ENCODE results near the gene CSF1R.

Gene CSF1R
- 0 to 4.5 (median 0) reads per million in 3 donors for total RNA-seq

DNA sequence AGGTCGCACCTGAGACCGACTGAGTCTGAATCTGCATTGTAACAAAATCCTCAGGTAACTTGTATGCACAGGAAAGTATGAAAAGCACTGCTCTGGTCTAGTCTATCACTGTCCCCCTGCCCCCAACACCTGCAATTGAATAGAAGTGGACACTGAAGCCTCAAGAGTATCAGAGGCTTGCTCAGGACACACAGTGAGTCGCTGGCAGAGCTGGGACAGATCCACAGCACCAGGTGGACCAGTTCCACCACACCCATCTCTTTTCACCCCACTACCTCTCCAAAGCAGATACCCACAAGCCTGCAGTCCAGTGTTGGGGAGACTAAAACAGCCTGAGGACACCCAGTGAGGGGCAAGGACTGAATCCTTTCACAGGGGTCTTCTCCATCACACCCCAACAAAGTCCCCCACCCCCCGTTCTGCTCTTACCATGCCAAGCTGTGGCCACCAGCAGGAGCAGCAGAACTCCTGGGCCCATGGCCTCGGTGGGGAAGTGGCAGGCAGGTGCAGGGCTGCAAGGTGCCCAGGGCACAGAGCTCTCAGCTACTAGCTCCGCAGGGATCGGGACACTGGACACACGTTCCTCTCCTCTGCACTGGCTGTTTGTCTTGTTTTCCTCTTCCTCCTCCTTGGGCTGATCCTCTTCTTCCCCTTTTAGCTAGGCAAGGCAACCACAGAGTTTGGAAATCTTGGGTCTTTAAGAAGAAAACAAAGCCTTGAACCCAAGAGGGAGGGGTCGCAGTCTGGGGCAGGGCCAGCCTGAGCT lies at the start of gene CSF1R:
CSF1R (minus strand) TSS at position 605 of the 766 bp plus-strand sequence; CDS start at position 478, 127 bp downstream.
- H3K9me3 ChIP-seq (ENCODE audit: control insufficient read depth, low read length), result no peaks in the 10 kb centered on the region
- H3K4me1 ChIP-seq (ENCODE audit: control insufficient read depth, insufficient read depth, low read length, poor library complexity, severe bottlenecking), result no peaks in the 10 kb centered on the region
- H3K4me3 ChIP-seq (ENCODE audit: insufficient read depth, low read depth, low read length, poor library complexity, severe bottlenecking), result no peak within 1 kb of the TSS
- no peaks in the 10 kb centered on the region for H3K36me3 ChIP-seq (ENCODE audit: control insufficient read depth, insufficient read depth, low read length)
- no peak within 1 kb of the TSS for H3K27ac ChIP-seq (ENCODE audit: insufficient read depth, low read length, poor library complexity, severe bottlenecking)
- peaks cover 11% of the 10 kb centered on the region for H3K27me3 ChIP-seq (replicated peaks; ENCODE audit: control insufficient read depth, insufficient read depth, low read length, poor library complexity, severe bottlenecking)
- DNase-seq, result no peak

DNA sequence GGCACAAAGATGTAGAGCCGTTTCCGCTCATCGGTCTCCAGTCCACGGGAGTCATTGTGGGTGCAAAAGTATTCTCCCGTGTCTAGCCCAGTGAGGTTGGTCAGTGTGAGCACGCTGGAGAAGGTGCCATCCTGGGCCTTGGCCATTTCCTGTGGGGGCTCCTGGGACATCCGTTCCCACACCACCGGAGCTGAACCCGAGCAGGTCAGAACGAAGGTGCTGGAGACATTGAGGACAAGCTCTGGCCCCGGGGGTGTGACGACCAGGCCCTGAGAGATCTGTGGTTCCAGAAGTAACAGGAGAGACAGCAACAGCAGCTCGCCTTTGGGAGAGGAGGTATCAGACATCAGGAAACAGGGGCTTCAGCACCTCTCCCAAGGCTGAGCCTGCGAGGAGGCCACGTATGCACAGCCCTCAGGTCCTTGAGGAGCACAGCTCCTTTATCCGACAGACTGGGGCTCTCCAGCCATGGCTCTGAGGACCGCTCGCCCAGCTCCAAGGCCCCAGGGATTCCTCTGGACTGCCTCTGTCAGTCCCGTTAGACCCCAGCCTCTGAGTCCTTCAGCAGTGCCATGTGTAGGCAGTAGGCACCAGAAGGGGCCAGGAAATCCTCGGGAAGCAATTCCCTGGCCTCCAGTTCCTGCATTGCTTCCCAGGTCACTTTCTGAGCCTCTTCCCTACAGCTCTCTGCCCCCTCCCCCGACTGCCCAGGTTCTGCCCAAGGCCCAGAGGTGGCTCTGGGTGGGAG lies 49.4 kb upstream of the CSF1R start:
- no peaks in the 10 kb centered on the region for H3K27me3 ChIP-seq (replicated peaks; ENCODE audit: control insufficient read depth, insufficient read depth, low read length, poor library complexity, severe bottlenecking)
- DNase-seq, result no peak
- no peak overlapping the region for H3K27ac ChIP-seq (ENCODE audit: insufficient read depth, low read length, poor library complexity, severe bottlenecking)
- H3K4me3 ChIP-seq (ENCODE audit: insufficient read depth, low read depth, low read length, poor library complexity, severe bottlenecking), result no peak overlapping the region
- H3K36me3 ChIP-seq (ENCODE audit: control insufficient read depth, insufficient read depth, low read length), result no peaks in the 10 kb centered on the region
- no peaks in the 10 kb centered on the region for H3K4me1 ChIP-seq (ENCODE audit: control insufficient read depth, insufficient read depth, low read length, poor library complexity, severe bottlenecking)
- H3K9me3 ChIP-seq (ENCODE audit: control insufficient read depth, low read length), result no peaks in the 10 kb centered on the region

- no peak for DNase-seq
- Histone ChIP-seq H3K4me3 (ENCODE audit: insufficient read depth, low read depth, low read length, poor library complexity, severe bottlenecking) (no peak overlapping the region), H3K27ac (ENCODE audit: insufficient read depth, low read length, poor library complexity, severe bottlenecking) (no peak overlapping the region), H3K36me3 (ENCODE audit: control insufficient read depth, insufficient read depth, low read length) (no peaks in the 10 kb centered on the region), H3K9me3 (ENCODE audit: control insufficient read depth, low read length) (no peaks in the 10 kb centered on the region), H3K4me1 (ENCODE audit: control insufficient read depth, insufficient read depth, low read length, poor library complexity, severe bottlenecking) (no peaks in the 10 kb centered on the region), H3K27me3 (replicated peaks; ENCODE audit: control insufficient read depth, insufficient read depth, low read length, poor library complexity, severe bottlenecking) (no peaks in the 10 kb centered on the region)
Observed at GRCh38 chr5:150134198-150134588, 47.8 kb upstream of the CSF1R start.

GRCh38 chr5:150133581-150134197 lies 47.3 kb upstream of the CSF1R start:
- H3K27me3 ChIP-seq (replicated peaks; ENCODE audit: control insufficient read depth, insufficient read depth, low read length, poor library complexity, severe bottlenecking), result no peaks in the 10 kb centered on the region
- H3K36me3 ChIP-seq (ENCODE audit: control insufficient read depth, insufficient read depth, low read length), result no peaks in the 10 kb centered on the region
- H3K4me1 ChIP-seq (ENCODE audit: control insufficient read depth, insufficient read depth, low read length, poor library complexity, severe bottlenecking), result no peaks in the 10 kb centered on the region
- H3K27ac ChIP-seq (ENCODE audit: insufficient read depth, low read length, poor library complexity, severe bottlenecking), result no peak overlapping the region
- H3K4me3 ChIP-seq (ENCODE audit: insufficient read depth, low read depth, low read length, poor library complexity, severe bottlenecking), result no peak overlapping the region
- DNase-seq, result no peak
- no peaks in the 10 kb centered on the region for H3K9me3 ChIP-seq (ENCODE audit: control insufficient read depth, low read length)

GRCh38 chr5:150132740-150133139 lies 46.4 kb upstream of the CSF1R start:
- Histone ChIP-seq H3K36me3 (ENCODE audit: control insufficient read depth, insufficient read depth, low read length) (no peaks in the 10 kb centered on the region), H3K27ac (ENCODE audit: insufficient read depth, low read length, poor library complexity, severe bottlenecking) (no peak overlapping the region)
- no peak for DNase-seq

GRCh38 chr5:150131978-150132694 lies 45.8 kb upstream of the CSF1R start:
- Histone ChIP-seq H3K27ac (ENCODE audit: insufficient read depth, low read length, poor library complexity, severe bottlenecking) (no peak overlapping the region), H3K4me1 (ENCODE audit: control insufficient read depth, insufficient read depth, low read length, poor library complexity, severe bottlenecking) (no peaks in the 10 kb centered on the region), H3K9me3 (ENCODE audit: control insufficient read depth, low read length) (no peaks in the 10 kb centered on the region), H3K36me3 (ENCODE audit: control insufficient read depth, insufficient read depth, low read length) (no peaks in the 10 kb centered on the region), H3K27me3 (replicated peaks; ENCODE audit: control insufficient read depth, insufficient read depth, low read length, poor library complexity, severe bottlenecking) (no peaks in the 10 kb centered on the region), H3K4me3 (ENCODE audit: insufficient read depth, low read depth, low read length, poor library complexity, severe bottlenecking) (no peak overlapping the region)
- DNase-seq, result no peak

More at GRCh38 chr5:150132740-150133139, 46.4 kb upstream of the CSF1R start:
- Histone ChIP-seq H3K27me3 (replicated peaks; ENCODE audit: control insufficient read depth, insufficient read depth, low read length, poor library complexity, severe bottlenecking) (no peaks in the 10 kb centered on the region), H3K4me3 (ENCODE audit: insufficient read depth, low read depth, low read length, poor library complexity, severe bottlenecking) (no peak overlapping the region), H3K4me1 (ENCODE audit: control insufficient read depth, insufficient read depth, low read length, poor library complexity, severe bottlenecking) (no peaks in the 10 kb centered on the region), H3K9me3 (ENCODE audit: control insufficient read depth, low read length) (no peaks in the 10 kb centered on the region)

DNA sequence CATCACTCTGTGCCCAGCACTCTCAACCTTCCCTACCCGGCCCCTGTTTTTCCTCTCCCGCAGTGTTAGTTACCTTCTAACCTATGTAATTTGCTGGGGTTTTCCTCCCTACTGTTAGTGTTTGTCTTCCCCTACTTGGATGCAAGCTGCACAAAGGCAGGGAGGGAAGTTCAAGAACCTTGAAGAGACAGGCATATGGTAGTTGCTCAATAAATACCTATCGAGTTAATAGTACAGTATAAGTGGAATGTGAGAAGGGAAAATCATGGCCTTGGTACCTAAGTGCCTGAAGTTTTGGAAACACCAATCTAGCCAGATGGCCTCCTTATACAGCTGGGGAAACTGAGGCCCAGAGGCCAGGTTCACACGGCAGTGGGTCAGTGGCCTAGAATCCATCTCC lies 45.1 kb upstream of the CSF1R start:
- Histone ChIP-seq H3K4me3 (ENCODE audit: insufficient read depth, low read depth, low read length, poor library complexity, severe bottlenecking) (no peak overlapping the region), H3K9me3 (ENCODE audit: control insufficient read depth, low read length) (no peaks in the 10 kb centered on the region), H3K36me3 (ENCODE audit: control insufficient read depth, insufficient read depth, low read length) (no peaks in the 10 kb centered on the region), H3K27me3 (replicated peaks; ENCODE audit: control insufficient read depth, insufficient read depth, low read length, poor library complexity, severe bottlenecking) (no peaks in the 10 kb centered on the region), H3K27ac (ENCODE audit: insufficient read depth, low read length, poor library complexity, severe bottlenecking) (no peak overlapping the region), H3K4me1 (ENCODE audit: control insufficient read depth, insufficient read depth, low read length, poor library complexity, severe bottlenecking) (no peaks in the 10 kb centered on the region)
- no peak for DNase-seq

DNA sequence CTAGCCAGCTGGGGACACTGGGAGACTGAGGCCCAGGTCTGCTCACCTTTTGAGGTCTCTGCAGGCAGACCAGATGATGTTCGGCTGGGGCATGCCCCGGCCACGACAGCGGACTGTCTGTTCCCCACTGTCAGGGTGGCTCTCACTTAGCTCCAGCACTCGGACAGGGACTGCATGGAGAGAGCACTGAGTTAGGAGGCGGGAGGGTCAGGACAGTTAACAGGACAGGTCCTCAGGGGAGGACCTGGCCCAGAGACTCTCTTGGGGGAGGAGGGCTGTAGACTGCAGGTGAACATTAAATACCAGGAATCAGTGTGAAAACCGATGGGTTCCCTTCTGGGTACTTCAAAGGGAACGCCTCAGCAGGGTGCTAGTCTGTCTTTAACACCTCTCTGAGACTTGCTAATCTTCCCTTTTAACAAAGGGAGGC lies 44.2 kb upstream of the CSF1R start:
- Histone ChIP-seq H3K27me3 (replicated peaks; ENCODE audit: control insufficient read depth, insufficient read depth, low read length, poor library complexity, severe bottlenecking) (no peaks in the 10 kb centered on the region), H3K9me3 (ENCODE audit: control insufficient read depth, low read length) (no peaks in the 10 kb centered on the region), H3K27ac (ENCODE audit: insufficient read depth, low read length, poor library complexity, severe bottlenecking) (no peak overlapping the region), H3K36me3 (ENCODE audit: control insufficient read depth, insufficient read depth, low read length) (no peaks in the 10 kb centered on the region), H3K4me3 (ENCODE audit: insufficient read depth, low read depth, low read length, poor library complexity, severe bottlenecking) (no peak overlapping the region), H3K4me1 (ENCODE audit: control insufficient read depth, insufficient read depth, low read length, poor library complexity, severe bottlenecking) (no peaks in the 10 kb centered on the region)
- DNase-seq, result no peak

DNA sequence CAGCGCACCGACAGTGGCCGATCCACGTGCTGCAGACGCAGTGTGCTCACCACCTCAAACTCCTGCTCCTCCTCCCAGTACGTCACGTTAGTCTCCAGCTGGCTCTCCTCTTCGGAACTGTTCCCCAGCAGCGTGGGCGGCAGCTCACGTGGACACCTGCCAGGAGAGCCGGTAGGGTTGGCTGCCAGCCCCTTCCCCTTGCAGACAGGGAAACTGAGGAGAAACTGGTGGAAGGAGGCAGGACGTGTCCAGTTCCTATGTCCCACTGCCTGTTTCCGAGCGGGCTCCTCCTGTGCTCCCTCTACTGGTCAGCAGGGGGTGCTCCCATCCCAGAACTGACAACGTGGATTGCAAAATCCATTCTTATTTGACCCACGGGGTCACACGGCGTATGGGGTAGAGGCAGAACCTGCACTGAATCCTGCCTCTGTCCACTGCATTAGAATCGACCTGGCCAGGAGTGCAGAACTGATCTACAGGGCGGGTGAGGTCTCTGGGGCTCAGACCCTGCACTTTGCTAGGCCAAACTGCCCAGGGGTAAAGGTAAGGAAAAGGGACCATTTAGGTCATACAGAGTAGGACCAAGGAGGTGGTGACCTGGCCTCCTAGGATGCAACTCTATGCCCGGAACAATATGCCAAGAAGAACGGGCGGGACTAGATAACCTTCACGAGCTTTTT lies 43.6 kb upstream of the CSF1R start:
- DNase-seq, result no peak
- Histone ChIP-seq H3K9me3 (ENCODE audit: control insufficient read depth, low read length) (no peaks in the 10 kb centered on the region), H3K4me3 (ENCODE audit: insufficient read depth, low read depth, low read length, poor library complexity, severe bottlenecking) (no peak overlapping the region), H3K27ac (ENCODE audit: insufficient read depth, low read length, poor library complexity, severe bottlenecking) (no peak overlapping the region), H3K27me3 (replicated peaks; ENCODE audit: control insufficient read depth, insufficient read depth, low read length, poor library complexity, severe bottlenecking) (no peaks in the 10 kb centered on the region), H3K36me3 (ENCODE audit: control insufficient read depth, insufficient read depth, low read length) (no peaks in the 10 kb centered on the region), H3K4me1 (ENCODE audit: control insufficient read depth, insufficient read depth, low read length, poor library complexity, severe bottlenecking) (no peaks in the 10 kb centered on the region)

Measured in effector memory CD4-positive, alpha-beta T cell (primary cell).